ENCODE results near the gene UBL7.

Gene UBL7

GRCh38 chr15:74403588-74403919, 57.4 kb downstream of the UBL7 start:
- no peak for DNase-seq (ENCODE audit: low read depth)
- TF ChIP-seq CTCF (IDR thresholded peaks at IDR 0.05; ENCODE audit: low read depth, low read length, missing control alignments) = no peak
- in situ Hi-C loops (cut with HindIII; ENCODE audit: low sequenced_read_pairs) = no loop called here
- H3K4me3 ChIP-seq (ENCODE audit: low read depth, low read length) = no peak overlapping the region

- in situ Hi-C loops (cut with HindIII; ENCODE audit: low sequenced_read_pairs) = no loop called here
- DNase-seq (ENCODE audit: low read depth) = no peak
- H3K4me3 ChIP-seq (ENCODE audit: low read depth, low read length) = no peak overlapping the region
- TF ChIP-seq CTCF (IDR thresholded peaks at IDR 0.05; ENCODE audit: low read depth, low read length, missing control alignments) = no peak
These were observed 57.9 kb downstream of the UBL7 start for GRCh38 chr15:74402873-74403587.

- in situ Hi-C loops (cut with HindIII; ENCODE audit: low sequenced_read_pairs) = no loop called here
- DNase-seq (ENCODE audit: low read depth) = no peak
- no peak for TF ChIP-seq CTCF (IDR thresholded peaks at IDR 0.05; ENCODE audit: low read depth, low read length, missing control alignments)
- no peak overlapping the region for H3K4me3 ChIP-seq (ENCODE audit: low read depth, low read length)
These were observed 58.6 kb downstream of the UBL7 start for GRCh38 chr15:74402337-74402841.

- TF ChIP-seq CTCF (IDR thresholded peaks at IDR 0.05; ENCODE audit: low read depth, low read length, missing control alignments) = no peak
- in situ Hi-C loops (cut with HindIII; ENCODE audit: low sequenced_read_pairs) = no loop called here
- no peak for DNase-seq (ENCODE audit: low read depth)
These were observed 59.8 kb downstream of the UBL7 start for GRCh38 chr15:74400915-74401757.

GRCh38 chr15:74400313-74400860, 60.6 kb downstream of the UBL7 start:
- no peak for TF ChIP-seq CTCF (IDR thresholded peaks at IDR 0.05; ENCODE audit: low read depth, low read length, missing control alignments)
- no peak overlapping the region for H3K4me3 ChIP-seq (ENCODE audit: low read depth, low read length)
- DNase-seq (ENCODE audit: low read depth) = no peak
- in situ Hi-C loops (cut with HindIII; ENCODE audit: low sequenced_read_pairs) = no loop called here

More at GRCh38 chr15:74400915-74401757, 59.8 kb downstream of the UBL7 start:
- H3K4me3 ChIP-seq (ENCODE audit: low read depth, low read length) = no peak overlapping the region

GRCh38 chr15:74399511-74400312, 61.2 kb downstream of the UBL7 start:
- no peak for DNase-seq (ENCODE audit: low read depth)
- H3K4me3 ChIP-seq (ENCODE audit: low read depth, low read length) = no peak overlapping the region
- TF ChIP-seq CTCF (IDR thresholded peaks at IDR 0.05; ENCODE audit: low read depth, low read length, missing control alignments) = no peak
- in situ Hi-C loops (cut with HindIII; ENCODE audit: low sequenced_read_pairs) = no loop called here
